B cell (primary cell): ENCODE measurements around the gene TADA2A. TPM values are rescaled to one million over a fixed set of nuclear protein-coding genes. Genes with fewer than 3 reads are reported as not detected.

Experiments
- ATAC-seq: fragments of 200-7000 bp; cut with Tn5 transposase; one replicate; pipeline ENCODE4 v1.10.0; 2021; ENCODE audit warnings: low read depth, mild to moderate bottlenecking, moderate number of reproducible peaks, moderate library complexity
- CTCF ChIA-PET: fragments of 350-600 bp; sonication (Branson Sonifier 250); formaldehyde crosslinking; loops from one replicate; lab custom pipeline; 2021; ENCODE audit warnings: antibody characterized with exemption, inconsistent platforms; lab: Charles Lee
- POLR2A ChIA-PET: fragments of 350-600 bp; sonication (Branson Sonifier 250); formaldehyde crosslinking; loops from one replicate; lab custom pipeline; 2021; ENCODE audit warnings: antibody characterized with exemption; lab: Charles Lee
- DNase-seq: peaks from one replicate; pipeline ENCODE4 v3.0.0; 2013
- H2AFZ ChIP-seq: 2 replicates; pipeline ENCODE4 v1.6.1; 2012; ENCODE audit warnings: mild to moderate bottlenecking, low read depth, low read length; ENCODE audit not compliant: insufficient read depth, poor library complexity, severe bottlenecking
- H3K27ac ChIP-seq, 2 donors: 1 replicate in 1 of 2; 2 replicates in 1 of 2; pipeline ENCODE4 v1.5.1; 2012 to 2013; ENCODE audit warnings: low read length in 2 of 2, mild to moderate bottlenecking in 2 of 2, moderate library complexity in 1 of 2
- H3K27me3 ChIP-seq, 4 experiments: fragments of 200-600 bp in 1 of 4; sonication (generic) in 1 of 4; replicated peaks in 1 of 4; 1 replicate in 2 of 4; 2 replicates in 2 of 4; pipeline versions ENCODE4 v1.6.1 to v1.7.0; 2013 to 2016; ENCODE audit warnings: low read length in 3 of 4, mild to moderate bottlenecking in 2 of 4, mixed read lengths in 1 of 4, moderate library complexity in 1 of 4; ENCODE audit not compliant: insufficient read depth in 4 of 4, control insufficient read depth in 3 of 4; ENCODE audit errors: control extremely low read depth in 1 of 4
- H3K36me3 ChIP-seq, 2 experiments: replicated peaks in 1 of 2; 1 replicate in 1 of 2; 2 replicates in 1 of 2; pipeline versions ENCODE4 v1.6.1 to v1.7.1; 2013; ENCODE audit warnings: low read length in 1 of 2; ENCODE audit not compliant: insufficient read depth in 2 of 2, control insufficient read depth in 1 of 2; ENCODE audit errors: control extremely low read depth in 1 of 2, extremely low read depth in 1 of 2
- H3K4me1 ChIP-seq, 2 donors: fragments of 200-600 bp in 1 of 2; sonication (generic) in 1 of 2; 1 replicate in 1 of 2; 2 replicates in 1 of 2; pipeline versions ENCODE4 v1.5.1 to v1.6.1; 2013 to 2017; ENCODE audit warnings: low read length in 2 of 2; ENCODE audit not compliant: control insufficient read depth in 2 of 2, insufficient read depth in 2 of 2
- H3K4me2 ChIP-seq: replicated peaks from 2 replicates; pipeline ENCODE3; 2012; ENCODE audit warnings: mild to moderate bottlenecking, low read depth, low read length; ENCODE audit not compliant: poor library complexity, severe bottlenecking
- H3K4me3 ChIP-seq, 5 experiments: fragments of 200-600 bp in 1 of 5; sonication (generic) in 1 of 5; 1 replicate in 3 of 5; 2 replicates in 2 of 5; pipeline versions ENCODE4 v1.5.1 to v1.7.0; 2011 to 2016; ENCODE audit warnings: low read length in 4 of 5, mild to moderate bottlenecking in 4 of 5, low read depth in 2 of 5, control low read depth in 1 of 5, moderate library complexity in 1 of 5; ENCODE audit not compliant: insufficient read depth in 1 of 5; ENCODE audit errors: control extremely low read depth in 1 of 5, extremely low read depth in 1 of 5
- H3K79me2 ChIP-seq: fragments of 200-600 bp; sonication (generic); one replicate; pipeline ENCODE4 v1.6.0; 2016; ENCODE audit warnings: low read length; ENCODE audit not compliant: control insufficient read depth, insufficient read depth
- H3K9ac ChIP-seq: fragments of 200-600 bp; sonication (generic); 2 replicates; pipeline ENCODE4 v1.6.1; 2017; ENCODE audit warnings: mild to moderate bottlenecking, low read length, moderate library complexity
- H3K9me3 ChIP-seq, 3 donors: one replicate each; pipeline versions ENCODE4 v1.6.1 to v1.7.1; 2013; ENCODE audit warnings: low read length in 2 of 3; ENCODE audit not compliant: control insufficient read depth in 2 of 3, insufficient read depth in 1 of 3; ENCODE audit errors: control extremely low read depth in 1 of 3
- H4K20me1 ChIP-seq: 2 replicates; pipeline ENCODE4 v1.6.0; 2012; ENCODE audit warnings: mild to moderate bottlenecking, low read length; ENCODE audit not compliant: insufficient read depth, control insufficient read depth, poor library complexity, severe bottlenecking
- H3K27ac Mint-ChIP-seq: one replicate; pipeline ENCODE4 v1.8.0; 2021; ENCODE audit warnings: mixed read lengths
- H3K27me3 Mint-ChIP-seq: one replicate; pipeline ENCODE4 v1.8.0; 2021; ENCODE audit warnings: mixed read lengths
- H3K4me1 Mint-ChIP-seq: one replicate; pipeline ENCODE4 v1.8.0; 2021; ENCODE audit warnings: mixed read lengths
- H3K4me3 Mint-ChIP-seq: one replicate; pipeline ENCODE4 v1.8.0; 2021; ENCODE audit warnings: mixed read lengths
- H3K9me3 Mint-ChIP-seq: one replicate; pipeline ENCODE4 v1.8.0; 2022; ENCODE audit warnings: mixed read lengths; ENCODE audit not compliant: insufficient read depth
- EZH2 ChIP-seq: IDR thresholded peaks from 2 replicates; pipeline ENCODE4 v1.6.1; 2012; ENCODE audit warnings: borderline replicate concordance, low read depth, mild to moderate bottlenecking, moderate library complexity, low read length; ENCODE audit not compliant: insufficient read depth, poor library complexity, severe bottlenecking
- WGBS: methylation state at CpG from one replicate; pipeline ENCODE4 v1.1.5; 2013; ENCODE audit warnings: missing lambda C conversion rate; ENCODE audit not compliant: insufficient coverage; 5-methylcytosine and 5-hydroxymethylcytosine counted together
- intact Hi-C: fragments of 100-400 bp; cut with micrococcal nuclease; formaldehyde crosslinking; loops from one replicate; pipeline ENCODE4 v1.10.0; 2022
- polyA plus RNA-seq: library from polyadenylated mRNA; depleted of rRNA; stranded (reverse); fragments of >200 nt; gene quantifications from 2 replicates; pipeline ENCODE4 v1.2.3, GENCODE V29; 2012
- total RNA-seq, 2 donors: library from RNA; stranded (reverse); fragments of 120-200 nt in 1 of 2; gene quantifications; 1 replicate in 1 of 2; 2 replicates in 1 of 2; pipeline versions ENCODE4 v1.2.3 to v1.2.4, GENCODE V29; 2013 to 2022
- TF ChIP-seq, protein P1 (sequence below): fragments of 200-600 bp; IDR thresholded peaks from one replicate; pipeline ENCODE4 v1.8.0; 2022; ENCODE audit warnings: antibody characterized with exemption, mild to moderate bottlenecking

The TADA2A gene
- total and polyA plus RNA-seq, 2 donors (not counting 1 experiment from before 2014, with no cell fraction given) = 10.9 to 43.3 TPM

GRCh38 chr17:37493249-37494027, 86.8 kb downstream of the TADA2A start:
- intact Hi-C loops = no loop called here
- peaks cover 12 to 17% of the 10 kb centered on the region in 2 donors for H3K4me1 ChIP-seq
- WGBS = no CpG with 5 or more reads among the region's 2 CpGs
- ATAC-seq (no peak), DNase-seq (no peak)
- CTCF ChIA-PET = interaction anchor here (0.7 kb wide), 1 partner anchor 10 kb away, joined by 3 read pairs; no protein-coding TSS in a partner anchor
- H3K4me3 ChIP-seq = no peak overlapping the region
- peaks cover 23% of the 10 kb centered on the region for H3K4me1 Mint-ChIP-seq
- no peaks in the 10 kb centered on the region for H4K20me1 ChIP-seq
- H3K9me3 Mint-ChIP-seq = no peaks in the 10 kb centered on the region
- POLR2A ChIA-PET = no interaction called here
- H3K27ac Mint-ChIP-seq = no peak overlapping the region
- no peak overlapping the region for H2AFZ ChIP-seq
- H3K27me3 ChIP-seq = no peaks in the 10 kb centered on the region
- H3K9me3 ChIP-seq = no peaks in the 10 kb centered on the region
- H3K4me2 ChIP-seq = no peak overlapping the region
- TF ChIP-seq, protein P1, sequence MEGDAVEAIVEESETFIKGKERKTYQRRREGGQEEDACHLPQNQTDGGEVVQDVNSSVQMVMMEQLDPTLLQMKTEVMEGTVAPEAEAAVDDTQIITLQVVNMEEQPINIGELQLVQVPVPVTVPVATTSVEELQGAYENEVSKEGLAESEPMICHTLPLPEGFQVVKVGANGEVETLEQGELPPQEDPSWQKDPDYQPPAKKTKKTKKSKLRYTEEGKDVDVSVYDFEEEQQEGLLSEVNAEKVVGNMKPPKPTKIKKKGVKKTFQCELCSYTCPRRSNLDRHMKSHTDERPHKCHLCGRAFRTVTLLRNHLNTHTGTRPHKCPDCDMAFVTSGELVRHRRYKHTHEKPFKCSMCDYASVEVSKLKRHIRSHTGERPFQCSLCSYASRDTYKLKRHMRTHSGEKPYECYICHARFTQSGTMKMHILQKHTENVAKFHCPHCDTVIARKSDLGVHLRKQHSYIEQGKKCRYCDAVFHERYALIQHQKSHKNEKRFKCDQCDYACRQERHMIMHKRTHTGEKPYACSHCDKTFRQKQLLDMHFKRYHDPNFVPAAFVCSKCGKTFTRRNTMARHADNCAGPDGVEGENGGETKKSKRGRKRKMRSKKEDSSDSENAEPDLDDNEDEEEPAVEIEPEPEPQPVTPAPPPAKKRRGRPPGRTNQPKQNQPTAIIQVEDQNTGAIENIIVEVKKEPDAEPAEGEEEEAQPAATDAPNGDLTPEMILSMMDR = no peak
- TF ChIP-seq EZH2 = no peak
- no peaks in the 10 kb centered on the region for H3K27me3 Mint-ChIP-seq
- no peaks in the 10 kb centered on the region for H3K36me3 ChIP-seq
- H3K79me2 ChIP-seq = no peaks in the 10 kb centered on the region
- no peak overlapping the region for H3K9ac ChIP-seq
- H3K4me3 Mint-ChIP-seq = no peak overlapping the region
- H3K27ac ChIP-seq = no peak overlapping the region

DNA sequence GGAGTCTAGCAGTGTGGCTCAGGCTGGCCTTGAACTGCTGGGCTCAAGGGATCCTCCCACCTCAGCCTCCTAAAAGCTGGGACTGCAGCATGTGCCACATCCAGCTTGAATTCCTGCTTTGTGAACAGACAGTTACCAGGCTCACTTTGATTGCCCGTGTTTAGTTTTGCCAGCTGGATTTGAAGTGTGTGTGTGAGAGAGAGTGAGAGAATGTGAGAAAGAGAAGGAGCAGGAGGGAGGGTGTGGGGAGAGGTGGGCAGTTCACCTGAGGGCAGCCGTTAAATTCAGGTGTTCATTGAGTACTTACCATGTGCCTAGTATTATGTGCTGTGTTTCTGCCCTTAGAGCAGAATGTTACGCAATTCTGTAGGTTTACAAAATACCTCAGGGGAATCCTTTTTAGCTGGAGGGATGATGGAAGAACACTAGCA, 87.7 kb downstream of the TADA2A start:
- Histone ChIP-seq H4K20me1 (no peaks in the 10 kb centered on the region), H3K27me3 (no peaks in the 10 kb centered on the region), H3K9ac (no peak overlapping the region), H2AFZ (no peak overlapping the region), H3K27ac (no peak overlapping the region), H3K79me2 (no peaks in the 10 kb centered on the region), H3K4me2 (no peak overlapping the region), H3K4me3 (no peak overlapping the region), H3K9me3 (no peaks in the 10 kb centered on the region), H3K36me3 (no peaks in the 10 kb centered on the region), H3K4me1 (peaks cover 7 to 11% of the 10 kb centered on the region in 2 donors)
- ChIA-PET POLR2A (no interaction called here), CTCF (interaction anchor here (0.7 kb wide), 1 partner anchor 11 kb away, joined by 3 read pairs; no protein-coding TSS in a partner anchor)
- Mint-ChIP-seq H3K4me3 (no peak overlapping the region), H3K27me3 (no peaks in the 10 kb centered on the region), H3K9me3 (no peaks in the 10 kb centered on the region), H3K27ac (no peak overlapping the region), H3K4me1 (peaks cover 17% of the 10 kb centered on the region)
- DNase-seq = no peak
- ATAC-seq = no peak
- WGBS = 96% methylated on average over 2 of the region's 3 CpGs
- no peak for TF ChIP-seq EZH2
- TF ChIP-seq, protein P1 = no peak
- intact Hi-C loops = no loop called here
